Activated CD4-positive, alpha-beta T cell treated with anti-CD3 and anti-CD28 coated beads, Interleukin-2, amount 50 U/mL, for 48 hours (primary cell): ENCODE data around the gene TFE3.

Experiments
- DNase-seq, 2 experiments: peaks; one replicate each; pipeline ENCODE4 v3.0.0-alpha.2; 2020

Gene TFE3

GRCh38 chrX:49043220-49043986 lies at the start of gene TFE3:
Gene TFE3, minus strand, starts transcription at chrX:49043357. Its CDS starts 131 bp downstream, at chrX:49043226.
- peak; percentile 95 to 97 for DNase-seq

- DNase-seq: no peak
These were observed 46.4 kb upstream of the TFE3 start for GRCh38 chrX:49089553-49089952.

GRCh38 chrX:49082271-49082871 lies 39.2 kb upstream of the TFE3 start:
- DNase-seq: no peak

- peak; percentile 59 to 72 for DNase-seq
These were observed 36.6 kb upstream of the TFE3 start, which contains the start of gene WDR45 for GRCh38 chrX:49079489-49080428. Gene WDR45, minus strand, starts transcription at chrX:49079887. Its CDS starts 1,792 bp downstream, at chrX:49078095.

GRCh38 chrX:49077941-49078340 lies 34.8 kb upstream of the TFE3 start:
- no peak for DNase-seq

GRCh38 chrX:49075347-49075746 lies 32.2 kb upstream of the TFE3 start:
- no peak for DNase-seq

- DNase-seq: peak; percentile 88 to 91
These were observed 30.7 kb upstream of the TFE3 start, which contains the start of gene PRAF2 for GRCh38 chrX:49073601-49074575. Gene PRAF2, minus strand, starts transcription at chrX:49074002. Its CDS starts 15 bp downstream, at chrX:49073987.

- no peak for DNase-seq
These were observed 29.5 kb upstream of the TFE3 start for GRCh38 chrX:49072712-49073095.

GRCh38 chrX:49071877-49072711 lies 28.9 kb upstream of the TFE3 start:
- DNase-seq: no peak

- no peak for DNase-seq
These were observed 27.8 kb upstream of the TFE3 start for GRCh38 chrX:49070988-49071387.

GRCh38 chrX:49069038-49069437 lies 25.9 kb upstream of the TFE3 start:
- no peak for DNase-seq

- DNase-seq: no peak
These were observed 24.3 kb upstream of the TFE3 start for GRCh38 chrX:49067285-49068120.

GRCh38 chrX:49066690-49067089 lies 23.5 kb upstream of the TFE3 start:
- DNase-seq: no peak

GRCh38 chrX:49066278-49066677 lies 23.1 kb upstream of the TFE3 start:
- DNase-seq: no peak

GRCh38 chrX:49064735-49065134 lies 21.6 kb upstream of the TFE3 start:
- no peak for DNase-seq

- DNase-seq: no peak
These were observed 21.1 kb upstream of the TFE3 start for GRCh38 chrX:49064303-49064702.

GRCh38 chrX:49063715-49064114 lies 20.6 kb upstream of the TFE3 start:
- no peak for DNase-seq

GRCh38 chrX:49061916-49062315 lies 18.8 kb upstream of the TFE3 start:
- no peak for DNase-seq

GRCh38 chrX:49061490-49061889 lies 18.3 kb upstream of the TFE3 start:
- no peak for DNase-seq

- DNase-seq: no peak
These were observed 17.8 kb upstream of the TFE3 start for GRCh38 chrX:49060914-49061313.
